ENCODE data around the gene VDAC2. TPM values are rescaled to one million over a fixed set of nuclear protein-coding genes. Genes with fewer than 3 reads are reported as not detected.
"Not testable (repeated sequence)": the region's sequence is repeated elsewhere in the genome, so short reads cannot be mapped to it uniquely, and the experiment has no call there.

Gene VDAC2
- total RNA-seq, 2 experiments from 2014 or later = 98.6 to 122 TPM

DNA sequence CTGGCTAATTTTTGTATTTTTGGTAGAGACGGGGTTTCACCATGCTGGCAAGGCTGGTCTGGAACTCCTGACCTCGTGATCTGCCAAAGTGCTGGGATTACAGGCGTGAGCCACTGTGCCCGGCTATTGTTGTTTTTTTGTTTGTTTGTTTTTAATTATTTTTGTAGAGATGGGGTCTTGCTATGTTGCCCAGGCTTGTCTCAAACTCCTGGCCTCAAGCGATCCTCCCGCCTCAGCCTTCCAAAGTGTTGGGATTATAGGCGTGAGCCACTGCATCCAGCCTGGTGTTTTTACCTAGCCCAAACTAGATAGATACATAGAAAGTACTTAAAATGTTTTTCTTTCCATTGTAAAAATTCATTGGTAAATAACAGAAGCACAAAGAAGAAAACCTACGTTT, 10.9 kb downstream of the VDAC2 start:
- Mint-ChIP-seq H3K36me3 (ENCODE audit: low read depth) (peaks cover 60% of the 10 kb centered on the region), H3K4me1 (peaks cover 49% of the 10 kb centered on the region)
- CTCF ChIA-PET = interaction anchor here (7.0 kb wide), 1 partner anchor 12 kb away, joined by 52 read pairs; the partner anchor contains the start of gene COMTD1
- H3K4me3 Mint-ChIP-seq, H3K27me3 Mint-ChIP-seq, H3K27ac Mint-ChIP-seq, DNase-seq, POLR2A ChIA-PET, H3K9me3 Mint-ChIP-seq: not testable (repeated sequence)

DNA sequence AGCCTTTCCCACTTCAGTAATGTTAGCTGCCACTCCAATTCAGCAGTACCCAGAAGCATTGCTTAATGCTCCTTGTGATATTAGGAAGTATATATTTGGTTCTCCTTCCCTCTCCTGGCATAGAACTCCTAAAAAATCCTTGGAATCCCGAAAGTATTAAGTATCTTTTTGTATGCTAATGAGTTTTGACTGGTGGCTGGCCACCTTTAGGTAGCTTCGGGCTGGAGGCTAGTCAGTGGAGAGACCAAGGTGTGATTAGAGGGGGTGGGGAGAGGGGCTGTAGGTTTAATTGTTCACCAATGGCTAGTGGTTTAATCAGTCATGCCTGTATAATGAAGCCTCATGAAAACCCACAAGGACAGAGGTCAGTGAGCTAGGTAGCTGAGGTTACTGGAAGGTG, 12.9 kb downstream of the VDAC2 start:
- ChIA-PET POLR2A (no interaction called here), CTCF (interaction anchor here (2.3 to 7.0 kb wide), 2 partner anchors 10 to 13 kb away, joined by 10 to 52 read pairs; partner anchors contain the start of genes COMTD1 and VDAC2)
- Mint-ChIP-seq H3K4me3 (no peak overlapping the region), H3K27ac (no peak overlapping the region), H3K4me1 (peaks cover 52% of the 10 kb centered on the region), H3K27me3 (no peaks in the 10 kb centered on the region), H3K9me3 (no peaks in the 10 kb centered on the region), H3K36me3 (ENCODE audit: low read depth) (peaks cover 52% of the 10 kb centered on the region)
- no peak for DNase-seq

DNA sequence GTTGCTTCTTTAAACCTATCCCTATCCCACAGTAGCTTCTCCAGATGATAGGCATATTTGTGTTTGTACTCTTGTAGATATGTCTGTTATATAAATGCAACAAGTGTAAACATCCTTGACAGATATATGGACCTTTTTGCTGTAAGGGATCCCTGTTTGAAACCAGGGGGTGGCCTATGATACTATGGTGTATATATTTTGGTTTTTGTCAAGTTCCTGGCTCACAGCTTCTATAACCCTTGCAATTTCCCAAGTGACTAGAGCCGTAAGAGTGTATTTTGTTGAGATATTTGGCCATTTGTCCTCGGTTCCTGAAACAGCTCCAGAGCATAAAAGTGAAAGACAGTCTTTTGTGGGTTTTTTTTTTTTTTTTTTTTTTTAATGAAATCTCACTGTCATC, 15.5 kb downstream of the VDAC2 start:
- Mint-ChIP-seq H3K4me3 (no peak overlapping the region), H3K27ac (peak overlapping the region; percentile 60), H3K27me3 (no peaks in the 10 kb centered on the region), H3K4me1 (peaks cover 52% of the 10 kb centered on the region), H3K9me3 (no peaks in the 10 kb centered on the region), H3K36me3 (ENCODE audit: low read depth) (peaks cover 60% of the 10 kb centered on the region)
- POLR2A ChIA-PET = no interaction called here
- DNase-seq = no peak
- CTCF ChIA-PET = interaction anchor here (0.6 to 7.0 kb wide), 9 partner anchors 7 to 125 kb away, joined by 3 to 52 read pairs (median 3); partner anchors contain the start of genes COMTD1 and VDAC2

DNA sequence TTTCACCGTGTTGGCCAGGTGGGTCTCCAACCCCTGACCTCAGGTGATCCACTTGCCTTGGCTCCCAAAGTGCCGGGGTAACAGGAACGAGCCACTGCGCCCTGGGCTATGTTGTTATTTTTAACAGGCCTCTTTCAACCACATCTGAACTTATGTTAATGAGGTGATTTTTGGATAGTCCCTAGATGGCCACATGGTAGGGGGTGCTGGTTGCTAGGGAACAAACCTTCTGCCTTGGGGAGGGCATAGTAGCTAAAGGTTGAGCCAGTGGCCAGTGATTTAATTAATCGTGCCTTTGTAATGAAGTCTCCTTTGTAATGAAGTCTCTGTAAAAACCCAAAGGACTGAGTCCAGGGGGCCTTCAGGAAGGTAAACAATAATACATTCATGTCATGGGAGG, 16.1 kb downstream of the VDAC2 start:
- Mint-ChIP-seq H3K36me3 (ENCODE audit: low read depth) (peaks cover 64% of the 10 kb centered on the region), H3K9me3 (no peaks in the 10 kb centered on the region), H3K4me1 (peaks cover 54% of the 10 kb centered on the region), H3K4me3 (no peak overlapping the region), H3K27me3 (no peaks in the 10 kb centered on the region), H3K27ac (no peak overlapping the region)
- no peak for DNase-seq
- CTCF ChIA-PET = interaction anchor here (0.6 to 7.0 kb wide), 8 partner anchors 7 to 126 kb away, joined by 3 to 52 read pairs (median 4); partner anchors contain the start of genes COMTD1 and VDAC2
- POLR2A ChIA-PET = no interaction called here

GRCh38 chr10:75228278-75228677, 17.7 kb downstream of the VDAC2 start:
- ChIA-PET POLR2A (interaction anchor here (0.6 kb wide), 1 partner anchor 207 kb away, joined by 4 read pairs; no protein-coding TSS in a partner anchor), CTCF (interaction anchor here (1.1 to 5.4 kb wide), 3 partner anchors 14 to 40 kb away, joined by 3 to 40 read pairs (median 10); partner anchors contain the start of gene VDAC2)
- Mint-ChIP-seq H3K4me3 (no peak overlapping the region), H3K36me3 (ENCODE audit: low read depth) (peaks cover 68% of the 10 kb centered on the region), H3K9me3 (no peaks in the 10 kb centered on the region), H3K27ac (peak overlapping the region; percentile 72), H3K27me3 (no peaks in the 10 kb centered on the region), H3K4me1 (peaks cover 55% of the 10 kb centered on the region)
- DNase-seq = no peak

GRCh38 chr10:75228834-75229233, 18.2 kb downstream of the VDAC2 start:
- peaks cover 66% of the 10 kb centered on the region for H3K36me3 Mint-ChIP-seq (ENCODE audit: low read depth)
- CTCF ChIA-PET = interaction anchor here (1.1 to 5.4 kb wide), 3 partner anchors 14 to 41 kb away, joined by 3 to 40 read pairs (median 10); partner anchors contain the start of gene VDAC2
- no peaks in the 10 kb centered on the region for H3K9me3 Mint-ChIP-seq
- peaks cover 55% of the 10 kb centered on the region for H3K4me1 Mint-ChIP-seq
- POLR2A ChIA-PET = no interaction called here
- peak overlapping the region; percentile 72 for H3K27ac Mint-ChIP-seq
- DNase-seq = no peak
- H3K4me3 Mint-ChIP-seq = no peak overlapping the region
- no peaks in the 10 kb centered on the region for H3K27me3 Mint-ChIP-seq

GRCh38 chr10:75229971-75230370, 19.4 kb downstream of the VDAC2 start:
- ChIA-PET POLR2A (interaction anchor here (1.0 to 1.3 kb wide), 2 partner anchors 19 to 42 kb away, joined by 4 to 5 read pairs; partner anchors contain the start of gene VDAC2), CTCF (interaction anchor here (0.5 to 5.4 kb wide), 14 partner anchors 9 to 124 kb away, joined by 3 to 40 read pairs (median 3); partner anchors contain the start of gene VDAC2)
- H3K9me3 Mint-ChIP-seq = no peaks in the 10 kb centered on the region
- no peaks in the 10 kb centered on the region for H3K27me3 Mint-ChIP-seq
- peaks cover 46% of the 10 kb centered on the region for H3K4me1 Mint-ChIP-seq
- H3K4me3 Mint-ChIP-seq = no peak overlapping the region
- no peak overlapping the region for H3K27ac Mint-ChIP-seq
- DNase-seq = no peak
- peaks cover 55% of the 10 kb centered on the region for H3K36me3 Mint-ChIP-seq (ENCODE audit: low read depth)

DNA sequence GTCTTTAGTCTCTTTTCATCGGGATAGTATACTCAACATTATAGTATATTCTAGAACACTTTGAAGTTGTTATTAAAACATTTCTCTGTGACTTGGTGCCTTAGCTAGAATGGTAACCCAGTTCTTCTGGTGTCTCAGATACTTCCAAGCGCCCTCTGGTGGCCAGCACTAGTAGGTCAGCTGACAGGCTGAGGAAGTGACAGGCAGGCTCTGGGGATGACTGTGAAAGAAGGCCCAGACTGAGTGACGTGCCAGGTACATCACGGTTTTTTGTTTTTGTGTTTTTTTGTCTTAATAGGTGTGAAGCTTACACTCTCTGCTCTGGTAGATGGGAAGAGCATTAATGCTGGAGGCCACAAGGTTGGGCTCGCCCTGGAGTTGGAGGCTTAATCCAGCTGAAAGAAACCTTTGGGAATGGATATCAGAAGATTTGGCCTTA, 20.0 kb downstream of the VDAC2 start:
- POLR2A ChIA-PET = interaction anchor here (0.6 to 1.3 kb wide), 3 partner anchors 19 to 64 kb away, joined by 4 to 5 read pairs (median 5); partner anchors contain the start of gene VDAC2
- Mint-ChIP-seq H3K27me3 (no peaks in the 10 kb centered on the region), H3K27ac (peak overlapping the region; percentile 93), H3K9me3 (no peaks in the 10 kb centered on the region), H3K36me3 (ENCODE audit: low read depth) (peaks cover 50% of the 10 kb centered on the region), H3K4me1 (peaks cover 40% of the 10 kb centered on the region), H3K4me3 (no peak overlapping the region)
- DNase-seq = peak; percentile 97
- CTCF ChIA-PET = interaction anchor here (0.5 to 5.5 kb wide), 16 partner anchors 7 to 168 kb away, joined by 3 to 52 read pairs (median 3); partner anchors contain the start of gene VDAC2

DNA sequence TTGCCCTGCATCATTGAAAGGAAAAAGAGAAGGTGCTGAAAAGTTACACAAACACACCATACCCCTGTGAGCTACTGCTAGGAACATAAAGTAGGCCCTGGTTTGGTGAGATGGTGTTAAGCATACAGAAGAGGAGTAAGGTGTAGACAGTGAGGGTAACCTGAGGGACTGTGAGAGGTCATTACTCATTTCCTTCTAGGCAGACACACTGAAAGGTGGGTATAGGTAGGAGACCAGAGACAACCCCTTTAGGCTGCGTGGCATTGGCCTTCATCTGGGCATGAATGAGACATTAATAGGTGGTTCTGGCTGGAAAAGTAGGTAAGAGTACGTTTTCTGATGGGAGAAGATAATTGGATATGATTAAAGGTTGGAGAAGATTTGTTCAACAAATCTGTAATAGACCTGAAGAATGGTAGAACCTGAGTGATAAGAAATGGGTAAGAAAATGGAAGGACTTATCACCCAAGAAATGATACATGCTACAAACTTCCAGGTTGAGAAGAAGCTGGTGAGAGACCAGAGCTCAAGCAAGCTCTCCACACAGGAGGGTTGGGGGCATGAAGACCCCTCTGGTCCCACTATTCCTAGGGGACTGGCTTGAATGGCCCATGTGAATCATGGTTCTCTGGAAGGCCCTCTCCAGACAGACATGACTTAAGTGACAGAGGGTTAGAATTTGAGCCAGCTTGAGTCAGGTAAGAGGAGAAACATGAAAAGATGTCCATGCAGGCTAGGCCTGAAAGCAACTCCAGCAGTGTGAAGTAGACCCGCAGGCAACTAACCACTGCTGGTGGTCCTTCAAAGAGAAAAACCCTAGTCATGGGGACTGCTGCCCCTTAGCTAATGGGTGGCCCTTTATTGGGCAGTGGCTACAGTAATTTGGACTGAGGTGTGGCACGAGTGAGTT, 21.3 kb downstream of the VDAC2 start:
- Mint-ChIP-seq H3K9me3 (no peaks in the 10 kb centered on the region), H3K27me3 (no peaks in the 10 kb centered on the region), H3K27ac (peak overlapping the region; percentile 77), H3K4me3 (no peak overlapping the region), H3K36me3 (ENCODE audit: low read depth) (peaks cover 46% of the 10 kb centered on the region), H3K4me1 (peaks cover 40% of the 10 kb centered on the region)
- POLR2A ChIA-PET = interaction anchor here (0.7 to 1.4 kb wide), 2 partner anchors 21 to 1042 kb away, joined by 3 to 4 read pairs; partner anchors contain the start of gene VDAC2
- no peak for DNase-seq
- CTCF ChIA-PET = interaction anchor here (1.1 to 5.5 kb wide), 7 partner anchors 7 to 169 kb away, joined by 3 to 52 read pairs (median 7); partner anchors contain the start of gene VDAC2

- POLR2A ChIA-PET = interaction anchor here (1.4 kb wide), 1 partner anchor 23 kb away, joined by 4 read pairs; the partner anchor contains the start of gene VDAC2
- peaks cover 43% of the 10 kb centered on the region for H3K36me3 Mint-ChIP-seq (ENCODE audit: low read depth)
- peak overlapping the region; percentile 92 for H3K27ac Mint-ChIP-seq
- H3K4me3 Mint-ChIP-seq = peak overlapping the region; percentile 78
- DNase-seq = peak; percentile 10
- no peaks in the 10 kb centered on the region for H3K27me3 Mint-ChIP-seq
- no peaks in the 10 kb centered on the region for H3K9me3 Mint-ChIP-seq
- peaks cover 37% of the 10 kb centered on the region for H3K4me1 Mint-ChIP-seq
- CTCF ChIA-PET = interaction anchor here (1.4 to 5.5 kb wide), 9 partner anchors 10 to 815 kb away, joined by 4 to 55 read pairs (median 18); partner anchors contain the start of genes SAMD8 and VDAC2
Observed at GRCh38 chr10:75233444-75234016, 22.9 kb downstream of the VDAC2 start.

GRCh38 chr10:75234017-75234682, 23.6 kb downstream of the VDAC2 start:
- Mint-ChIP-seq H3K4me3 (peak overlapping the region; percentile 78), H3K27me3 (no peaks in the 10 kb centered on the region), H3K27ac (peak overlapping the region; percentile 92), H3K4me1 (peaks cover 35% of the 10 kb centered on the region), H3K36me3 (ENCODE audit: low read depth) (peaks cover 36% of the 10 kb centered on the region), H3K9me3 (no peaks in the 10 kb centered on the region)
- DNase-seq = peak; percentile 97
- CTCF ChIA-PET = interaction anchor here (1.4 to 5.5 kb wide), 10 partner anchors 11 to 1348 kb away, joined by 4 to 55 read pairs (median 16); partner anchors contain the start of genes SAMD8 and VDAC2
- POLR2A ChIA-PET = no interaction called here

Data from activated CD4-positive, alpha-beta T cell treated with anti-CD3 and anti-CD28 coated beads, Interleukin-2, amount 10 ng/mL, durations not matched to agents 7 days and 5 days (primary cell).